Uterus (tissue), 4 donors: ENCODE data around the gene SIGLEC7. TPM values are rescaled to one million over a fixed set of nuclear protein-coding genes. Genes with fewer than 3 reads are reported as not detected.

ENCODE experiments used
- DNase-seq, 2 donors: peaks; one replicate each; pipeline ENCODE4 v3.0.0-alpha.2; 2019 to 2020
- H3K27ac ChIP-seq, 2 donors: fragments of 200-600 bp; sonication (generic); 1 replicate in 1 of 2; 2 replicates in 1 of 2; pipeline ENCODE4 v1.5.1; 2016 to 2018
- H3K27me3 ChIP-seq, 2 donors: fragments of 200-600 bp; sonication (generic); one replicate each; pipeline ENCODE4 v1.5.1; 2018 to 2019; ENCODE audit warnings: control low read depth in 1 of 2
- H3K36me3 ChIP-seq, 2 donors: fragments of 200-600 bp; sonication (generic); one replicate each; pipeline ENCODE4 v1.5.1; 2019; ENCODE audit warnings: control low read depth in 1 of 2
- H3K4me1 ChIP-seq, 2 donors: fragments of 200-600 bp; sonication (generic); one replicate each; pipeline ENCODE4 v1.5.1; 2018 to 2019; ENCODE audit warnings: control low read depth in 1 of 2
- H3K4me3 ChIP-seq, 2 donors: fragments of 200-600 bp; sonication (generic); 1 replicate in 1 of 2; 2 replicates in 1 of 2; pipeline ENCODE4 v1.5.1; 2018 to 2019; ENCODE audit warnings: mild to moderate bottlenecking in 1 of 2
- H3K9me3 ChIP-seq, 2 donors: fragments of 200-600 bp; sonication (generic); one replicate each; pipeline ENCODE4 v1.5.1; 2019; ENCODE audit warnings: control low read depth in 1 of 2
- POLR2A ChIP-seq, 2 donors: fragments of 450-650 bp; IDR thresholded peaks; one replicate each; pipeline ENCODE4 v1.6.1; 2016; ENCODE audit warnings: antibody characterized with exemption in 2 of 2, mild to moderate bottlenecking in 1 of 2, moderate library complexity in 1 of 2
- intact Hi-C: fragments of 100-400 bp; cut with DNase I; formaldehyde crosslinking; loops from one replicate; pipeline ENCODE4 v1.15.1; 2023; ENCODE audit warnings: low total_unique reads
- total RNA-seq, 4 donors: library from RNA; depleted of rRNA in 3 of 4; stranded (reverse); fragments of >200 nt in 3 of 4; gene quantifications; one replicate each; pipeline versions ENCODE4 v1.1.0 to v1.2.4, GENCODE V29; 2014 to 2023
- TF ChIP-seq, protein P1 (sequence below), 4 experiments: fragments of 200-600 bp in 2 of 4; fragments of 450-650 bp in 2 of 4; sonication (generic) in 2 of 4; IDR thresholded peaks; one replicate each; pipeline ENCODE4 v1.5.1; 2016 to 2019; ENCODE audit warnings: antibody characterized with exemption in 4 of 4, mild to moderate bottlenecking in 2 of 4, moderate library complexity in 1 of 4
- donor health status: DM: yes; HTN: yes; CAD: no.

The SIGLEC7 gene
- total RNA-seq, 4 donors from 2014 or later, result 0.14 to 0.59 TPM; not detected in 2

DNA sequence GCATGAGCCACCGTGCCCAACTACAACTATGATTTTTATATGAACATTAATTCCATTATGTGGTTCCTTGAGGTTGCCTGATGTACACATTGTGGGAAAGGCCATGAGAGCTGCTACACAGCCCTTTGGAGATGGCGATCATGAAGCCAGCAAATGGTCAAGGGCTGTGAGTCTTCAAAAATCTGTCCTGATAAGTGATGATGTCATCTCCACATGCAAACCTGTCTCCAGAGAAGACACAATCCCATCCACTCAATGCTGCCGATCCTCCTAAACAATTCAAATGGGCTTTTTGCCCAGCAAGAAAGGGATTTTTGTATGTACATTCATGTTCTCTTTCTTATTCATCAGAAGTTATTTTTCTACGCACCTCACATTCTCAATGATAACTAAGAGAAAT is 17.6 kb downstream of the SIGLEC7 start:
- intact Hi-C loops, result loop anchor here (10.0 kb wide), 1 partner anchor 135 kb away; the partner anchor contains the start of gene KLK11
- Histone ChIP-seq H3K27ac (no peak overlapping the region), H3K27me3 (no peaks in the 10 kb centered on the region), H3K9me3 (no peaks in the 10 kb centered on the region), H3K36me3 (no peaks in the 10 kb centered on the region), H3K4me1 (no peaks in the 10 kb centered on the region), H3K4me3 (no peak overlapping the region)
- no peak for DNase-seq
- TF ChIP-seq POLR2A (IDR thresholded peaks at IDR 0.05), result no peak
- TF ChIP-seq, protein P1, sequence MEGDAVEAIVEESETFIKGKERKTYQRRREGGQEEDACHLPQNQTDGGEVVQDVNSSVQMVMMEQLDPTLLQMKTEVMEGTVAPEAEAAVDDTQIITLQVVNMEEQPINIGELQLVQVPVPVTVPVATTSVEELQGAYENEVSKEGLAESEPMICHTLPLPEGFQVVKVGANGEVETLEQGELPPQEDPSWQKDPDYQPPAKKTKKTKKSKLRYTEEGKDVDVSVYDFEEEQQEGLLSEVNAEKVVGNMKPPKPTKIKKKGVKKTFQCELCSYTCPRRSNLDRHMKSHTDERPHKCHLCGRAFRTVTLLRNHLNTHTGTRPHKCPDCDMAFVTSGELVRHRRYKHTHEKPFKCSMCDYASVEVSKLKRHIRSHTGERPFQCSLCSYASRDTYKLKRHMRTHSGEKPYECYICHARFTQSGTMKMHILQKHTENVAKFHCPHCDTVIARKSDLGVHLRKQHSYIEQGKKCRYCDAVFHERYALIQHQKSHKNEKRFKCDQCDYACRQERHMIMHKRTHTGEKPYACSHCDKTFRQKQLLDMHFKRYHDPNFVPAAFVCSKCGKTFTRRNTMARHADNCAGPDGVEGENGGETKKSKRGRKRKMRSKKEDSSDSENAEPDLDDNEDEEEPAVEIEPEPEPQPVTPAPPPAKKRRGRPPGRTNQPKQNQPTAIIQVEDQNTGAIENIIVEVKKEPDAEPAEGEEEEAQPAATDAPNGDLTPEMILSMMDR (IDR thresholded peaks at IDR 0.05), result no peak

DNA sequence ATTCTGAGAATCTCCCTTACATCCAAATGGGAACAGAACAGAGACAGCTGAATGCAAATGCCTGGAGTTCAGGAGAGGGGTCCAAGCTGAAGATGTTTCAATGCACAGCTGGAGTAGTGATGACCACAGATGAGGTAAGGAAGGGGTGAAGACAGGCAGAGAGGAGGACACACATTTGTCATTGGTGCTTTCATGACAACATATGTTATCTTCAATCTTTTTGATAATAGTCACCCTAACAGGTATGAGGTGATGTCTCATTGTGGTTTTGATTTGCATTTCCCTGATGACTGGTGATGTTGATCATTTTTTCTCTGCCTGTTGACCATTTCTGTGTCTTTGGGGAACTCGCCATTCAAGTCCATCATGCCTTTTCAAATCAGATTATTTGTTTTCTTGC is 19.2 kb downstream of the SIGLEC7 start:
- no peak for DNase-seq
- Histone ChIP-seq H3K27ac (no peak overlapping the region), H3K4me3 (no peak overlapping the region), H3K4me1 (no peaks in the 10 kb centered on the region), H3K36me3 (no peaks in the 10 kb centered on the region), H3K27me3 (no peaks in the 10 kb centered on the region), H3K9me3 (no peaks in the 10 kb centered on the region)
- intact Hi-C loops, result no loop called here
- no peak for TF ChIP-seq POLR2A (IDR thresholded peaks at IDR 0.05)
- TF ChIP-seq, protein P1 (IDR thresholded peaks at IDR 0.05), result no peak

- Histone ChIP-seq H3K27me3 (no peaks in the 10 kb centered on the region), H3K4me1 (no peaks in the 10 kb centered on the region), H3K9me3 (no peaks in the 10 kb centered on the region), H3K27ac (no peak overlapping the region), H3K4me3 (no peak overlapping the region), H3K36me3 (no peaks in the 10 kb centered on the region)
- TF ChIP-seq, protein P1 (IDR thresholded peaks at IDR 0.05), result no peak
- no peak for TF ChIP-seq POLR2A (IDR thresholded peaks at IDR 0.05)
- intact Hi-C loops, result no loop called here
- DNase-seq, result no peak
Observed at GRCh38 chr19:51161867-51162496, 19.9 kb downstream of the SIGLEC7 start.

GRCh38 chr19:51163257-51163656 is 21.2 kb downstream of the SIGLEC7 start:
- Histone ChIP-seq H3K4me1 (no peaks in the 10 kb centered on the region), H3K36me3 (no peaks in the 10 kb centered on the region), H3K27me3 (no peaks in the 10 kb centered on the region), H3K27ac (no peak overlapping the region), H3K4me3 (no peak overlapping the region), H3K9me3 (no peaks in the 10 kb centered on the region)
- intact Hi-C loops, result no loop called here
- no peak for DNase-seq
- TF ChIP-seq, protein P1 (IDR thresholded peaks at IDR 0.05), result no peak
- TF ChIP-seq POLR2A (IDR thresholded peaks at IDR 0.05), result no peak

GRCh38 chr19:51164215-51164614 is 22.1 kb downstream of the SIGLEC7 start:
- no peak for DNase-seq
- no peaks in the 10 kb centered on the region for H3K36me3 ChIP-seq
- intact Hi-C loops, result no loop called here
- H3K27me3 ChIP-seq, result no peaks in the 10 kb centered on the region
- H3K4me1 ChIP-seq, result peaks cover 0 to 3% of the 10 kb centered on the region in 2 donors
- no peaks in the 10 kb centered on the region for H3K9me3 ChIP-seq
- no peak for TF ChIP-seq POLR2A (IDR thresholded peaks at IDR 0.05)
- TF ChIP-seq, protein P1 (IDR thresholded peaks at IDR 0.05), result no peak
- H3K27ac ChIP-seq, result no peak overlapping the region
- H3K4me3 ChIP-seq, result no peak overlapping the region
